Measurements from ENCODE around the gene DMP1. TPM values are rescaled to one million over a fixed set of nuclear protein-coding genes. Genes with fewer than 3 reads are reported as not detected.

Gene DMP1
- total and polyA plus RNA-seq, 11 donors = not detected

- 85 to 88% (median 86%) methylated on average over 4 to 5 of the region's 5 CpGs for WGBS, 4 donors
- ATAC-seq (peak in 2 of 4 donors; percentile 20 to 24), DNase-seq (no peak)
- Histone ChIP-seq H3K36me3 (no peaks in the 10 kb centered on the region), H3K4me1 (no peaks in the 10 kb centered on the region), H3K4me3 (no peak overlapping the region), H3K9me3 (peaks cover 0 to 13% (median 4%) of the 10 kb centered on the region in 12 donors), H3K27ac (no peak overlapping the region), H3K27me3 (no peaks in the 10 kb centered on the region)
- intact Hi-C loops (cut with DNase I) = no loop called here
- TF ChIP-seq CTCF (IDR thresholded peaks at IDR 0.05) (no peak), POLR2A (IDR thresholded peaks at IDR 0.05) (no peak)
Measured at GRCh38 chr4:87697272-87697671, 47.2 kb downstream of the DMP1 start.

GRCh38 chr4:87697945-87698344 lies 47.9 kb downstream of the DMP1 start:
- 83 to 100% (median 90%) methylated on average over 1 to 2 of the region's 2 CpGs for WGBS, 4 donors
- intact Hi-C loops (cut with DNase I) = loop anchor here in 1 of 10 donors (1.0 kb wide), 1 partner anchor 34 kb away; no protein-coding TSS in a partner anchor
- no peaks in the 10 kb centered on the region for H3K4me1 ChIP-seq

GRCh38 chr4:87698394-87698793 lies 48.3 kb downstream of the DMP1 start:
- WGBS, 4 donors = 91 to 96% (median 93%) methylated on average over 2 of the region's 2 CpGs
- Histone ChIP-seq H3K4me1 (no peaks in the 10 kb centered on the region), H3K27me3 (no peaks in the 10 kb centered on the region), H3K36me3 (no peaks in the 10 kb centered on the region), H3K27ac (no peak overlapping the region), H3K9me3 (peaks cover 0 to 7% (median 0%) of the 10 kb centered on the region in 12 donors), H3K4me3 (no peak overlapping the region)
- ATAC-seq = no peak
- TF ChIP-seq POLR2A (IDR thresholded peaks at IDR 0.05) (no peak), CTCF (IDR thresholded peaks at IDR 0.05) (no peak)
- DNase-seq = no peak
- intact Hi-C loops (cut with DNase I) = loop anchor here in 1 of 10 donors (1.0 kb wide), 1 partner anchor 34 kb away; no protein-coding TSS in a partner anchor

More at GRCh38 chr4:87697945-87698344, 47.9 kb downstream of the DMP1 start:
- no peaks in the 10 kb centered on the region for H3K27me3 ChIP-seq
- TF ChIP-seq CTCF (IDR thresholded peaks at IDR 0.05) (no peak), POLR2A (IDR thresholded peaks at IDR 0.05) (no peak)
- no peak for DNase-seq
- H3K4me3 ChIP-seq = no peak overlapping the region
- no peak overlapping the region for H3K27ac ChIP-seq
- peaks cover 0 to 7% (median 0%) of the 10 kb centered on the region in 12 donors for H3K9me3 ChIP-seq
- no peaks in the 10 kb centered on the region for H3K36me3 ChIP-seq
- ATAC-seq = peak in 1 of 4 donors; percentile 31

- no peak overlapping the region for H3K27ac ChIP-seq
- H3K4me3 ChIP-seq = no peak overlapping the region
- H3K36me3 ChIP-seq = no peaks in the 10 kb centered on the region
- WGBS, 4 donors = 88 to 97% (median 93%) methylated on average over 3 of the region's 3 CpGs
- TF ChIP-seq CTCF (IDR thresholded peaks at IDR 0.05) = no peak
- TF ChIP-seq POLR2A (IDR thresholded peaks at IDR 0.05) = no peak
- DNase-seq (no peak), ATAC-seq (no peak)
- no peaks in the 10 kb centered on the region for H3K27me3 ChIP-seq
- H3K9me3 ChIP-seq = no peaks in the 10 kb centered on the region
- intact Hi-C loops (cut with DNase I) = no loop called here
- H3K4me1 ChIP-seq = peaks cover 0 to 5% (median 0%) of the 10 kb centered on the region in 12 donors
Measured at GRCh38 chr4:87704001-87704400, 53.9 kb downstream of the DMP1 start.

All from heart left ventricle (tissue), 16 donors.